HG03457 (cell line): ENCODE data around the gene C22orf23.
"Not testable (repeated sequence)": the region's sequence is repeated elsewhere in the genome, so short reads cannot be mapped to it uniquely, and the experiment has no call there.

Source experiments
- ATAC-seq: cut with Tn5 transposase; IDR thresholded peaks from one replicate; pipeline ENCODE4 v1.9.1; 2021; ENCODE audit warnings: moderate number of reproducible peaks; ENCODE audit not compliant: unreplicated experiment

C22orf23 gene

DNA sequence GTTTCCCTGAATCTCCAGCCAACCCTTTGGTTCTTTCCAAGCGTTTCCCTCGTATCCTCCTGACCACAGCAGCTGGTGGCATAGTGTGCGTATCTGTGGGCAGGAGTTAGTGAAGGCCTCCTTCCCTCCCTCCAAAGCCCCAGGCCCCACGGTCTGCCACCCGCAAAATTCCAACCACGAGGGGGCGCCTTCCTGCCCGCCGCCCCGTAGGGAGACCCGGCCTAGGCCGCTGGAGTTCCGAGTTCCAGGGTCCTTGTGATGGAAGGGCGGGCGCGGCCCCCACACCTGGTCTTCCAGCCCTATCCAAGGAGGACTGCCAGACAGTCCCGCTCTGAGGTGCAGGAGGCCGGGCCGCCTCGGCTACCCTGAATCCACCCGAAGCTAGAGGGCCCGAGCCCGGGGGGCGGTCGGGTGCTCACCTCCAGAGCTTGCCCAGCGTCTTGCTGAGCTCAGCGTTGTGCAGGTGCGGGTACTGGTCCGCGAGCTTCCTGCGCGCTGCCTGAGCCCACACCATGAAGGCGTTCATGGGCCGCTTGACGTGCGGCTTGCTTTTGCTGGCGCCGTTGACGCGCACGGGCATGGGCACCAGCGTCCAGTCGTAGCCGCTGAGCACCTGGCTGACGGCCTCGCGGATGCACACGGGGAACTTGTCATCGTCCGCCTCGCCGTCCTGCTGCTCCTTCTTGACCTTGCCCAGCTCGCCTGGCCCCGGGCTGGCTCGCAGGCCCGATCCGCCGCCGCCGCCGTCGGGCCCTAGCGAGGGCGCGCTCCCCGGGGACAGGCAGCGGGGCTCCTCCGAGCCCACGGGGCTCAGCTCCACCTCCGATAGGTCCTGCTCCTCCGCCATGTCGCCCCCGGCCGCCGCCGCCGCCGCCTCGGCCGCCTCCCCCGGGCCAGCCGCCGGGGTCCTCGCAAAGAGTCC, 29.8 kb upstream of the C22orf23 start:
- no peak for ATAC-seq

DNA sequence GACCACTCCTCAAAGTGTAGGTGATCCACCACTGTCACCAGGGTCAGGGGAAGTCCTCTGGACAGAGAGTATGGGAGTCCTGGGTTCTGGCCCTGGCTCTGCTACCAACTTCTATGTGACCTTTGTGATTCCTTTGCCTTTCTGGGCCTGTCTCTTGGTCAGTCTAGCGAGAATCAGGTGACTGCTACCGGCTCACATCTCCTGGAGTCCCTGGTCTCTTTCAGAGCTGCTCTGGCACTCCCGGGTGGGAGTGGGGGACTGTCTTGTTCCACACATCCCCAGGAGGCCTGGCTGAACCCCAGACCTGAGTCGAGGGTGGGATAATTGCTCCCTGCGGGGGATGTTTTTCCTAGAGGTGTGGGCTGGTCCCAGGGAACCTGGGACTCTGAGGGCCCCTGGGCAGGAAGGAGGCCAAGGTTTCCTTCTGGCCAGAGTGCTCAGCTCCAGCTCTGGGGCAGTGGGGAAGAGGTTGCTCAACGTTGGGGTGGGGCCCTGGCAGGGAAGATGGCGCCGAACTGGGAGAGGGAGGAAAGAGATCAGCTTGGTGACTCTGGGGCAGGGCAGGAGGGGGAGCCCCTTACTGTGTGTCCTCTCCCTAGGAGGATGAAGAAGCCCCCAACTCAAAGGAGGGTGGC, 28.9 kb upstream of the C22orf23 start:
- no peak for ATAC-seq

DNA sequence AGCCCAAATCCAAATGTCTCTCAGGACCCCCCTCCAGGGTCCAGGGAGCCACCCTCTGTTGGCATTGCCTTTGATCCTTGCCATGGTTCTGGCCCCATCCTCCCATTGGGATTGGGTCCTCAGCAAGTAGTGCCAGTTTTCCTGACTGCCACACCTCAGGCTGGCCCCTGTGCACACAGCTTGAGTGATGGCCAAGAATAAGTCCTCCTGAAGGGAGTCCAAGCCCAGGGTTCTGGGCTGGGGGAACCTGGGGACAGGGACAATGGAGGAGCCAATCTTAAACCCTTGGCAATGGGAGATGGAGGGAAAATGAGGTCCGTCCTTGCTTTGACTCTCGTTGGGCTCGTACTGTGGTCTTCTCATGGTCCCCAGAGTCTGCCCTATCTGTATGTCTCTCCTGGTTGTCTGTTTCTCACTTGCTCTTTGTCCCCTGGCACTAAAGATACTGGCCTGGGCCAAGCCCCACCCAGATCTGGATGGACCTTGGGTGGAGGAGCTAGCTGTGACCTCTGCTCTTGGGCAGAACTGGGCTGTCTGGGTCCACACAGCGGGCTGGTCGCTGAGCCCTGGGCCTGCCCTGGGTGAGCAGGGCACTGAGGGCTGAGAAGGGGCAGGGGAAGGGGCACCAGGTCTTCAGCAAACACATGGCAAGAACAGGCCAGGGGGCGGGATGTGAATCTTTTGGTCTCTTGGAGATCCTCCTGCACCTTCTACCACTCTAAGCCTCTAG, 28.0 kb upstream of the C22orf23 start:
- no peak for ATAC-seq

DNA sequence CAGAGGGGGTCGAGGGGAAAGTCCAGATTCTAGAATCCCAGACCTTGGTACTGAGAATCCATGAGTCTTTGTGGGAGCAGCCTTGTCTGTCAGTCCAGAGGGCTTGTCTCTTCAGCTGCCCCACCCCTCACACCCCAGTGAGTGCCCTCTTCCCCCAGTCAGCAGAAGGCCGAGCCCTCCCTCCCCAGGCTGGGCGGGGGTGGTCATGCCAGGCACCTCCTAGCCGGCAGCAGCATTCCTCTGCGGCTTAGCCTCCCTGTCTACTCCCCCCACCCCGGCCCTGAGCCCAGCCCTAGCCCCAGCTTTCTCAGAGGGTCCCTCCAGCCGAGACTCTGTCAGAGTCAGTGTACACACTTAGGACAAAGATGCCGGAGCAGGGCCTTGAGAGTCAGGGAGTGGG, 26.4 kb upstream of the C22orf23 start:
- no peak for ATAC-seq

DNA sequence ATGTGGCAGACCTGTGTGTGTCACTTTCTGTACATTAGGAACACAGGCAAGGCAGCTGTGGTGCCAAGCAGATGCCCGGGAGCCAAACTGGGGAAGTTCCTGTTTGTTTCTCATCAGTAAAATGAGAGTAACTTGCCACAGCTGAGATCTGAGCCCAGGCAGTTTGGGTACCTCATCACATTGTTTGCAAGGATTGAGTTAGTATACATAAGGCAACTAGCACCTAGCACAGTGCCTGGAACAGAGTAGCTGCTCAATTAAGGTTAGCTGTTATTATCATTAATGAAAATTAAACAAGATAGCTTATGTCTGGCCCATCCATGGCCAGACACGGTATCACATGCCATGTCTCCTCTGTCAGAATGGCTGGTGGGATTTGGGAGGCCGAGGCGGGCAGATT, 23.1 kb upstream of the C22orf23 start:
- ATAC-seq = no peak

DNA sequence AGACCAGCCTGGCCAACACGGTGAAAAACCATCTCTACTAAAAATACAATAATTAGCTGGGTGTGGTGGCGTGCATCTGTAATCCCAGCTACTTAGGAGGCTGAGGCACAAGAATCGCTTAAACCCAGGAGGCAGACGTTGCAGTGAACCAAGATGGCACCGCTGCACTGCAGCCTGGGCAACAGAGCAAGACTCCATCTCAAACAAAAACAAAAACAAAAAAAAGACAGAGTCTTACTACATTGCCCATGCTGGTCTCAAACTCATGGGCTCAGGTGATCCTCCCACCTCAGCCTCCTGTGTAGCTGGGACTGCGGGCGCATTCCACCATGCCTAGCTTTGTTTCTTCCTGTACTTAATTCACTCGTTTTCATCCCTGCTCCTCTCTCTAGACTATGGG, 22.6 kb upstream of the C22orf23 start:
- ATAC-seq = not testable (repeated sequence)

DNA sequence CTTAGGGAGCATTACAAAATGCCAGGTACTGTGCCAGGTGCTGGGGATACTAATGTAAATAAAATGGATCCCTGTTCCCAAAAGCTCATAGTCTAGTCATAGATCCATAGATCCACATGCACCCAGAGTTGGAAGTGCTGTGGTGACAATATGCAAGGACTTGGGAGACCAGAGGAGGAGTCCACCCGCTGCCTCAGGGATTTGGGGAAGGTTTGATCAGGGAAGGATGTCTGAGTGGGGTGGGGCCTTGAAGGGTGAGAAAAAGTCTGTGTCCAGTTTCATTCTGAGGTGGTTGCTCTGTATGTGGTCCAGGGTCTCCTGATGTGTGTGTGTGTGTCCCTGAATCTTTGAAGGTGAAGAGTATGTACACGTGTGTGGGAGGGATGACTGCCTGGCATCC, 21.8 kb upstream of the C22orf23 start:
- no peak for ATAC-seq

DNA sequence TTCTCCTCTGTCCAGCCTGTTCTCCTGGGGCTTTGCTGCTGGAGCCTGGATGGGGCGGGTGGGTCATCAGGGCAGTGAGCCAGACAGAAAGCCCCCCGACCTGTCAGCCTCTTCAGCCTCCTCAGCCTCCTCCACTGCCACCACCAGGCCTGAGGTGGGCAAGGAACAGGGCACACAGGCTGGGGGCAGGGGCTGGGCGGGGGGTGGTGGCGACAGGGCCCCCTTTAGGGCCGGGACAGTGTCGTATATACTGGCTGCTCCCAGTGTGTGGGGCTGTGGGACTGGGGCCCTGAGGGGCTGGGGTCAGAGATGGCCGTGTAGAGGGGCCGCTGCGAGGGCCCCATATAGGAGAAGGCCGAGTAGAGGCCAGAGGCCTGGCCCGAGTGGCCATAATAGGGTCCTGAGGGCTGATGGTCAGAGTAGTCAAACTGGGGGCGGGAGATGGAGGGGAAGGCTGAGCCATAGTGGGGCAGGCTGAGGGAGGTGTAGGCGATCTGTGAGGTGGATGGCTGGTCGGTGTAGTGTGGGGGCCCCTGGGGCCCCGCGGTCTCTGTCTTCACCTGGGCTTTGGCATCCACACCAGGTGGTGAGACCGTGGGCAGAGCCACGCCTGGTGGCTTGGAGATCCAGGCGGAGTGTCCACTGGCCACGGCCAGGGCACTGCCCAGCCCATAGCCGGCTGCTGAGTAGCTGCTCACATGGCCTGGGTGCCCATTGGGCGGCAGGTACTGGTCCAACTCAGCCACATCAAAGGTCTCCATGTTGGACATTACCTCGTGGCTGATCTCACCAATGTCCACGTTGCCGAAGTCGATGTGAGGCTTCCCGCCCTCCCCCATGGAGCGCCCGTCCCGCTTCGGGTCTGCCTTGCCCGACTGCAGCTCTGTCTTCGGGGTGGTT, 20.1 kb upstream of the C22orf23 start:
- ATAC-seq = no peak

DNA sequence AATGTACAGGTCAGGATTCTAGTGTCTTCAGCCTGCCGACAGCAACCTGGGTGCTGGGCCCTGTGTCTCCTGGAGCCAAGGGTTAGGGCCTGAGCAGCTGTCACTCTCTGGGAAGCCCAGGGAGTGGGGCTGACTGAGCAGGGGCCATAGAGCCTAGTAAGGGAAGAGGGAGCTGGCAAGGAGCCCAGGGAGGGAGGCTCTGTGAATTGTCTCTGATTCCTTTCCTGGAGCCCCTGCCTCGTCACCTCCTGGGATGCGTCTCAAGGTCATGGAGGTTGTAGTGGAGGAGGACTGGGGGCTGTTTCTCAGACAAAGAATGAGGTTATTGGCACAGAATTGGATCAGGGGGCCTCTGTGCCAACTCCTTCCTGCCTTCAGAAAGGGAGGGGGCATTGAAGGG, 19.1 kb upstream of the C22orf23 start:
- no peak for ATAC-seq

DNA sequence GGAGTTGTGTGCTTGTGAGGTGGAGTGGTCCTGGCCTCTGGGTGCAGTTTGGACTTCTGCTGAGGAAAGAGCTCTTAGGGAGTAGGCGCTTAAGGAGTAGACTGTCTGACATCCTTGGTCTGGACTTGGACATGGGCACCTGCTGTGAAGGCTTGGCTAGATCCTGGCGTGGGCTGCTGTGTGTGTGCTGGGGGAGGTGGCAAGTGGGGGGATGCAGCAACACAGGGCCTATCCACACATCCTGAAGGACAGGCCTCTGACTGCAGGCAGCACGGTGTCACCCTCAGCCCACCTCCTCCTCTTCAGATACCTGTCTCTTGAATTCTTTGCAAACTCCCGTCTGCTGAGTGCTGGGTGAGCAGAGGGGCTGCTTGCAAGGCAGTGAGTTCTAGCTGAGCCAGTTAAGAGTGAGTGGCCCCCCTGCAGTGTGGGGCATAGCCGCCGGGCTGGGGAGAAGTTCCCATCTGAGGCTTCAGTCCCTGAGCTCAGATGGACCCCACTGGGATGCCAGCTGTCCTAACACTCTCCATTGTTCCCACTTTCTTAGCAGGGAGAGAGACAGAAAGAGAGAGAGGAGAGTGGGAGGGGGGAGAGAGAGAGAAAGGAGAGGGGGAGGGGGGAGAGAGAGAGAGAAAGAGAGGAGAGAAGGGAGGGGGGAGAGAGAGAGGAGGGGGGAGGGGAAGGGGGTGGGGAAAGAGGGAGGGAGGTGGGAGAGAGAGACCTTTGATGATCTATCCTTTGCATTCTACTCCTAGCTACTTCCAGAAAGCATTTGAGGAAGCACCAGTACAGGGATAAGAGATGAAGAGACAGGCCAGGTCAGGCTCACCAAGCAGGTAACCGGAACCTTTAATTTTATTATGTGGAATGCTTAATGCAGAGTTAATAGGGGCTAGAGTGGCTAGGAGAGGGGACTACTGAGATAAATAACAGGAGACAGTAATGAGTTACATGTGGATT, 18.4 kb upstream of the C22orf23 start:
- no peak for ATAC-seq

DNA sequence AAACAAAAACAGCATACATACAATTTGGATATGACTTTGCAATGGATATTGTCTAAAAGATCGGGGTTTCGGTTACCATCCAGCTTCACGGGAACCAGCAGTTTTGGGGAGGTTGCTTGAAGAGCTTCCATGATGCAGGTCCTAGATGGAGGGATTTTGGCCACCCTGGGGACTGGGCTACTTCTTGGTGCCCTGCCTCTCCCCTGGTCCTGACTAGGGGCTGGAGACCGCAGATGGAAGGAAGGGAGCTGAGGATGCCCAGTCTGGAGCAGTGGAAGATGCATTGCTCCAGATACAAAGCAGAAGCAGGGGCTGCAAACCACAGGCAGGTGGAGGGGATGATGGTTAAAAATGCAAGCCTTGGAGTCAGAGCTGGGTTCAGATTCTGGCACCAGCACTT, 17.5 kb upstream of the C22orf23 start:
- ATAC-seq = no peak

DNA sequence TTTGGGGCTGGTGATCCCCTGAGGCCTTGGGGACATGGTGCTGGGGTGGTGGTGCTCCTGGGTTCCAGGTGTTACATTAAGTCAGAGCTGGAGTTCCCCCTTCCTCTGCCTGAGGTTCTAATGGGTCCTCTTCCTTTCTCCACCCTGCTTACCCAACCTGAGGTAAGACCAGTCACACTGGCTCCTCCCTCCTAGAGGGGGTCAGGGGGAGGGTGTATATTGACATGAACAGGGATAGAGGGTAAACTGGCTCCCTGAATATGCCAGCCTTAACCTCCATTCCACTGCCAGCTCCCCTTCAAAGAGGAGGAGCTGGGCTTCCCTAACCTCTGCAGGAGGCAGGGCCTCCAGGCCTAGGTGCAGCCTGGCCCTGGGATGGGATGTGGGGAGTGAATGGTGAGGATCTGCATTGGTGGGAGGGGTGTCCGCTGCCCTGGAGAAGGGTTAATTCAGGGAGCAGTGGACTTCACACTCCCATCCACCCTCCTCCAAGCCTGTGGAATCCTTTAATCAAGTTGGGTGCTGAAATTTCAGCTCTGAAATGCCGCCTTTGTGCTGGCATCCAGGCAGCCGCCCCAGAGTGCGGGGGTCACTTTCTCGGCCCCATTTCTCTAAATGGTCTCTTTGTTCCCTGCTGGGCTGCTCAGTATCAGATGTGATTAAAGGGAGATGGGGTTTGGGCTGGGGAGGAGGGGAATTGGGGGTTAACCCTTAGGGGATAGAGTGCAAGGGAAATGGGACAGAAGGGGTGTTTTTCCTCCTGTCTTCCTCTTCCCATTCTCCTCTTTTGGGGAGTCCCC, 15.3 kb upstream of the C22orf23 start:
- ATAC-seq = no peak

DNA sequence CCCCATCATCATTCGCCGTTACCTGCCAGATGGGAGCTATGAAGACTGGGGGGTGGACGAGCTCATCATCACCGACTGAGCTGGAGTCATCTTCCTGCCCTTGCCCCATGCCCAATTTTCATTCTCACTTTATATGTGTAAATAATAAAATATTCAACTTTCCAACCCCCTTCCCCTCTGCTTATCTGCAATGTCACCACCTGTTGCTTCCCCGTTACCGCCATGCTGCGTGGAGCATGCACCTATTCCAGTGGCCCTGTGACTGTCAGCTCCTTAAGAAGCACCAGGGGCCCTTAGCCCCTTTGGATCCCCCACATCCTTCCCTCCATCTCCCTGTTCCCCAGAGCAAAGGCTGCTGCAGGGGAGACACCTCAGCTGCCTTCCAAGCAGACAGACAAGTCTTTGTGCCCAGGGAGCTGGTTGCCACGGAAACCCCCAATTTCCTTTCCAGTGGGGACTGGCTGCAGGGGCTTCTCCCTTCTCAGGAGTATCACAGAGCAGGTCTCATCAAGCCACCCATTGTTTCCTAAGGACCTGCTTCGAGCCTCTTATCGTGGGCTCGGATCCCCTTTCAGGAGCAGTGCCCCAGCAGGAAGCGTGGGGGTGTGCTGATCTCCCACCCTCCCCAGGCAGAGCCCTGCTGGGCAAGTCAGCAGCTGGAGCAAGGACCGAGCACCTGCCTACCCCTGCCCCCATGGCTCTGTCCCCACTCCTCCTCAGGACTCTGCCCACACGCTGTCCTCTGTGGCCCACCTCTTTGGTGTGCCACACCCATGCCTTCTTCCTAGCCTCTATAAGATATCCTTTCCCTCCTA, 14.4 kb upstream of the C22orf23 start:
- no peak for ATAC-seq

DNA sequence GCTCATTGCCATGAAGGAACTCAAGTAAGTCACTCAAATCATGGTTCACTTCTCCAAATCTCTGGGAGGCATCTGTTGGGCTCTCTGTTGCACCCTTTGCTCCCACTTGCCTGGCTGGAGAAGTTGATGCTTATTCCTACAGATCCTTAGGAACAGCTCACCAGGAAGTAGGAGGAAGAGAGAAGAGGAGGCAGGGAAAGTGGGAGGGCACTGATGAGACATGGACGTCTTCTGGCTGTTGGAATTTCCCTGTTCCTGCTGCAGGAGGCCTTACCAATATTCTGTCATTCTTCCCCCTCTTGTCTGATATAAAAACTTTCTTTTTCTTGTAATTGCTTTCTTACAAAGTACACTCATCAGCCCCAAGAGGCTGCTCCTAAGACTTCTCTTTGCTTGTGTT, 13.7 kb upstream of the C22orf23 start:
- ATAC-seq = no peak

DNA sequence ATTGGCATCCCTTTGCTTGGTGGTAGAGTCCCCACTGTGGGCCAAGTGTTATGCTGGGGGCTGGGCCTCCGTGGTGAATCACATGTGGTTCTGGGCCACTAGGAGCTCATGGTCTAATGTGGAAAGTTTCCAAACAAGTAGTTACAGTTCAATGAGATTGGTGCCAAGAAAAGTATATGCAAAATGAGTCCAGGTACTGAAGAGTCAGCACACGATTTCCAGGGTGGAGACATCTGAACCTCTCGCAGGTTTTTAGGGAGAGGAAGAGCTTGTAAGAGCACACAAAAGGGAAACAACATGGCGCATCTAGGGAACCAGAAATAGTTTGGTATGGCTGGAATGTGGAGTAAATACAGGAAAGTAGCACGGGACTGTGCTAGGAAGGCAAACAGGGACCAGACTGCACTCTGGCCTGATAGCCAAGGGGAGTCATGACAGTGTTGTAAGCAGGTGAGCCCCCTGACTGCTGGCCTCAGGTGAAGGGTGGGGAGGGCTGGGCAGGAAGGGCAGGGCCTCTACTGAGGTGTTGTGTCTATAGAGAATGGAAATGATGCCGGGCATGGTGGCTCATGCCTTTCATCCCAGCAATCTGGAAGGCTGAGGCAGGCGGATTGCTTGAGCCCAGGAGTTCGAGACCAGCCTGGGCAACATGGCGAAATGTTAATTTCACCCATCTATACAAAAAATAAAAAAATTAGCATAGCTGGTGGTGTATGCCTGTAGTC, 12.7 kb upstream of the C22orf23 start:
- no peak for ATAC-seq

DNA sequence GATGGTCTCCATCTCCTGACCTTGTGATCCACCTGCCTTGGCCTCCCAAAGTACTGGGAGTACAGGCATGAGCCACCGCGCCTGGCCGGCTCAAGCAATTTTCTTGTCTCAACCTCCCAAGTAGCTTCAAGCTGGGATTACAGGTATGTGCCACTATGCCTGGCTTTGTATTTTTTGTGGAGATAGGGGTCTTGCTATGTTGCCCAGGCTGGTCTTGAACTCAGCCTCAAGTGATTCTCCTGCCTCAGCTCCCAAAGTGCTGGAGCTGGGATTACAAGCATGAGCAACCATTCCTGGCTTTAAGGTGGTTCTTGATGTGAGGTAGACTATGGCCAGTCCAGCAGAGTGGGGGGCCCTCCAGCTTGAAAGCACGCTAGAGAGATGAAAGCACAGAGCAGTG, 7.7 kb upstream of the C22orf23 start:
- ATAC-seq = no peak

DNA sequence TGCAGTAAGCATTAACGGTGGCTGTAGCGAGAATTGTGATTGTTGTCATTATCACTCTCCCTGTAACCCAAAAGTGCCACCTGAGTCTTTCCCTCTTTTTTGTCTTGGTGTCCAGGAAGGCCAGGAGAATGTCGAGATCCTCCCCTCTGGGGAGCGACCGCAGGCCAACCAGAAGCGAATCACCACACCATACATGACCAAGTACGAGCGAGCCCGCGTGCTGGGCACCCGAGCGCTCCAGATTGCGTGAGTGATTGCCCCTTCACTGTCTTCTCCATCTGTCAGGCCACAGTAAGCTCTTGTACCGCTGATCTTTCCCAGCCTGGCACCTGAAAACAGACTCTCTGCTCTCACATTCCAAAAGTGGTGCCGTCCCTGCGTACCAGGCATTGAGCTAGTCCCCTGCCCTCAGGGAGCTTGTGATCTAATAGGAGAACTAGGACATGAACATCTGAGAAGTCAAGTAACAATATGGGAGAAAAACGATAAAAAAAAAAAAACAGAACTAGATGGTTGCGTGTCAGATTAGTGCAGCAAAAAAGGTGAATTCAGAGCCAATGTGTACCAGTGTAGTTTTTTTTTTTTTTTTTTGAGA, 5.9 kb upstream of the C22orf23 start:
- ATAC-seq = no peak
